OCI-M1 (cell line): ENCODE data around the gene VAC14.

Experiments used
- DNase-seq: peaks from one replicate; lab custom pipeline; 2025; lab: John Stamatoyannopoulos, UW

VAC14 gene

DNA sequence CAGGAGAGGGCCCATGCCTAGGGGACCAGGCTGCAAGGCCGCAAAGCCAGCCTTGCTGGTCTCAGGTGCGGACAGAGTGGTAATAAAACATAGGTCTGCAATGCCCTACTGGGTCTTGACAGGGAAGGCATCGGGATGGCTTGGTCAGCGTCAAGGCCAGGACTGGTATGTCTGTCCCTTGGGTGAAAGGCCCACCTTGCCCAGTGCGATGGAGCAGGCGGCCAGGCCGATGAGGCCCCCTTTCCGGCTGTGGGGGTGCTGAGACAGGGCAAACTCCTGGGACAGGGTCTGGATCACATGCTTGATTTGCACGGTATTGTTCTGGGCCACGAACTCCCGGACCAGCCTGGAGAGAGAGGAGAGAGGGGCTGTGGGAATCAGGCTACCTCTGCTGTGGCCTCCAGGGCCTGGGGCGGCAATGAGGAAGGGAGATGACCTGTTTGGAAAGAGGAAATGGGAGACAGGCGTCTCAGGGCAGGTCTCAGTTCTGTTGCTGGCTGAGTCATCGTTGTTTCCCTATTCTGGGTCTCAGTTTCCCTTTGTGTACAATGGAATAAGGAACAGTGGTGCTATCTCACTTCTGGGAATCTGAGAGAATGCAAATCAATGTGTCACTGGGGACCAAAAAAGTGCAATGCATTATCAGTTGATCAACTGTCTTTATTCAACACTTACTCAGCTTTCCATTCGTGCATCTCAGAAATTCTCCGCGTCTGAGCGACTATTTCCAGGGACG is 14.8 kb downstream of the VAC14 start:
- no peak for DNase-seq

DNA sequence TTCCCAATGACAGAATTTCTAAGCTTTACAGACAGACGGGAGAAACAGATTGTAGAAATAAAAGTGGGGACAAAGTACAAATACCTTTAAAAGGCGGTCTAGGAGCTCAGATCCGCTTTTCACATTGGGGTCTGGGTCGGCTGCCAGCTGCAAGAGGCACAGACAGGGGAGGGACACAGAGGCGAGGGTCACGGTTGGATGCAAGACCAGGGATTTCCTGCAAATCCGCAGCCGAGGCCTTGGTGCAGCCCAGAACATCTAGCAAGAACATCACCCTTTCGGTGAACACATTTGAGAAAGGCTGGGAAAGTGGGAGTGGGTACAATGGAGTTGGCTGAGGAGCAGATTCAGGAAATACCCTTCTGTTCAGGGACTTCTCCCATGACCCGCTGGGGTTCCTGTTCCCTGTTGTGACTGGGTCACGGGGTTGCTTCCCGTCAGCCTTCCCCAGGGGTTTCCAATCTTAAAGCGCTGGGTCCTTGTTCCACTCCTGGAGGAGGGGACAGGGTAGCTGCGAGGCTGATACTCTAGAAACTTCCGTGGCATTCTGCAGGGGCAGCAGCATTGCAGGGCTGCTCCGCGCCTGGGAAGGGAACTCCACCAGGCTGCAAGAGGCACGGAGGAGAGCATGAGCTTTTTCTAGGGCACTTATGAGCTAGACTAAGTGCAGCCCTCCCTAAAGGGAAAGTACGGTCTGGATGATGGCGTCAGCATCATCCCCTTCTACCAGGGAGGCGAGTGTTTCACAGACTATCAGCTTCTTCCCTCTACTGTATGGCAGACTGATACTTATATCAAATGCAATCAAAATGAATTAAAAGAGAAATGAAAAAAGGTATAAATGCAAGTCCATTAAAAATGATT is 16.0 kb downstream of the VAC14 start:
- no peak for DNase-seq

DNA sequence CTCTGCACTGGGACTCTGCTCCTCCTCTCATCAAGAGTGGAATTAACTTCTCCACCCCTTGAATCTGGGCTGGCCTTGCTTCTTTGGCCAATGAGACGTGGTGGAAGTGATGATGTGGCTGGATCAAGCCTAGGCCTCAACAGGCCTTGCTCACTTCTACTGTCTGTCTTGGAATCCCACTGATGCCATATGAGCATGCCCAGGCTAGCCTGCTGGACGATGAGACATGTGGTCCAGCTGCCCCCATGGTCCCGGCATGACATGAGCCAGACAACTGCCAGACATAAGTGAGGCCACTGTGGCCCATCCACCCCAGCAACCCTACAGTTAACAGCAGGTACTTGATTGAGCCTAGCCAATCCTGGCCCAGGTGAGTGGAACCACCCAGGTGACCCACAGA is 18.7 kb downstream of the VAC14 start:
- no peak for DNase-seq

DNA sequence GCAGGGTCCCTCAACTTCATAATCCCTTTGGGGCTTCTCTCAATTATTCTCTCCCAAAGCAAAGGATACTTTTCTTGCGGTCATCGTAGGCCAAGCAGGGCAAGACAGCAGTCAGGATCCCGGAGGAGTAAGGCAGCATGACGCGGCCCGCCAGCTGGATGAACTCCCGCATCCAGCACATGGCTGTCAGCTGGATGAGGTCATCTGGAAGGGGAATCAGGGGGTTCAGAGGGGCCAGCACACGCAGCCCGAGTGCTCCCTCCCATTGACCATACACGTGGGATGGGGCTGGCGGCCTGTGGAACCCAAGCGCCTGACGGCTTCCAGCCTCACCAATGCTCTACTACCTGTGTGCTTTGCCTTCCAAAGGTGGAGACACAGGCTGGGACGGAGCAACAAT is 19.2 kb downstream of the VAC14 start:
- no peak for DNase-seq

DNA sequence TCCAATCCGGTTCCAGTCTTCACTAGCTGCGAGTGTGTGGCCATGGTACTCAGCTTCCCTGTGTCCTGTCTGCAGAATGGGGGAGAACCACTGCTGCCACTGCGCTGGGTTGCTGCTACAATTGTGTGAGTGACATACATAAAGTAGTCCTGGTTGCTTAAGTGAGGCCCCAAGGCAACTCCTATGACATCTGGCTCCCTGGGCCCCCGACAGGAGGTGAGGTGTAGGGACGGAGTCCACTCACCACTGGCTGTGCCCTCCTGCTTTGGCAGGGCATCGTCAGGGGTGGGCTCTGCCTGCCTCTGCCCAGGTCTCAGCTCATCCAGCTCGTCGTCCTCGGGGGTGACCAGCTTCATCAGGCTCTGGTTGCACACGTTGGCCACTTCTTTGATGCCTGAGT is 20.4 kb downstream of the VAC14 start:
- no peak for DNase-seq

DNA sequence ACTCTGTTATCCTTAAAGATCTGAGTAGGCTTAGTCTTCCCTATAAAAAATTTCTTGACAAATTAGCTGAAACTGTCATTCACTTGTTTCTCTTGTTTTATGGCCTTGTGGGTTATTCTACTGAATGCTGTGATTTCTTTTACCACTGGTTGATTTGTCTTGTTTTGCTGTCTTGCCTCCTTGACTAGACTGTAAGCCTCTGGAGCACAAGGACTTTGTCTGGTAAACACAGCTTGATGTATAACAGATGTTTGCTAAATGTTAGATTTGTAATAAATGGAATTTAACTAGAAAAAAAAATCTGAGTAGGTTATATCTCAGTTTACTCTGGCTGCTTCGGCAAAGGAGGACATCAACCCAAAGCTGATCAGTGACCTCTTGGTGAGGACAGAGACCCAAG is 21.6 kb downstream of the VAC14 start:
- no peak for DNase-seq

DNA sequence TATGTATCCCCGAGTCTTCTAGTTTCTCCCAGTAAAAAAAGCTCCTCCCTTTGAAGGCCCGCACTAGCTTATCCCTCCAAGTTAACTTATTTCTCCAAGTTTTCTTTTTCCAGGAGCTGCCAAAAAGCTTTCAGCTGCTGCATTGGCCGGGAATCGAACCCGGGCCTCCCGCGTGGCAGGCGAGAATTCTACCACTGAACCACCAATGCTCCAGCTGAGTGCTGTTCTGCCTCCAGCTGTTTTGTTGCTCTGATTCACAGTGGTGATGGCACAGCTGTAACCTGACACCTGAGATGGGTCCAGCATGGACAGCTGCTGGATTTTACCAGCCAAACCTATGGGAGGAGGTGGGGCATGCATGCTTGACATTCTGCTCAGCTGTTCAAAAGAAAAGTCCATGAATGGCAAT is 22.1 kb downstream of the VAC14 start:
- DNase-seq: no peak

DNA sequence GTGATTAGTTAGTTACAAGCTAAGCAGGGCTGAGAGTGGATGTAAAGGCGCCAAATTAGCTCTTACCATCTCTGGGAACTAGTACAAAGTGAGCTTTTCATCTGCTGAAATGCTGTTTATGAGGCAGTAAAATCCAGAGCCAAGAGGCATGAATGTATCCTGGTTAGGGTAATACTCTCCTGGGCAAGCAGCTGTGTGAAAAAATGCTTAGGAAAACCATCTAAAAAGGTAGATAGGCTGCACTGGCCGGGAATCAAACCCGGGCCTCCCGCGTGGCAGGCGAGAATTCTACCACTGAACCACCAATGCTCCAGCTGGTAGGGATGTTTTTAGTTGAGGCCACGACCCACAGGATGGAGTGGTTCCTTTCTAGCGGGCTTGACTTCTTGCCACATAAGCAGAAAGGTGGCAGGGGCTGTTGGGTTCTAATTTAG is 23.0 kb downstream of the VAC14 start:
- DNase-seq: no peak

DNA sequence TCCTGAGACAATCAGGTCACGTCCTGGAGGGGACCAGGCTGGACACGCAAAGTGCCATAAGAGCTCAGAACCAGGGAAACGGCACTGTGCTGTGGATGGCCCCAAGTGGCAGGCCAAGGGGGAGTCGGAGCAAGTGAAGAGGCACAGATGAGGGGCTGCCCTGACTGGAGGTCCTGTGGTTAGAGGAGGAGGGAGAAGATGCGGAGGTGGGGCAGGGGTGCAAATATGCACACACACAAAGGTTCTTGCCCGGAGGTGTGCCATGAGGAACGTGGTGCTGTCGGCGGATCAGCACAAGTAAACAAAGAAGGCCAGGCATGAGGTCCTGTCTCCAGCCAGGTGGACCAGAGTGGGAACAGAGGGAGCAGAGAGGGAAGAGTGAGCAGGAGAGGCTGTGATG is 23.5 kb downstream of the VAC14 start:
- DNase-seq: no peak

DNA sequence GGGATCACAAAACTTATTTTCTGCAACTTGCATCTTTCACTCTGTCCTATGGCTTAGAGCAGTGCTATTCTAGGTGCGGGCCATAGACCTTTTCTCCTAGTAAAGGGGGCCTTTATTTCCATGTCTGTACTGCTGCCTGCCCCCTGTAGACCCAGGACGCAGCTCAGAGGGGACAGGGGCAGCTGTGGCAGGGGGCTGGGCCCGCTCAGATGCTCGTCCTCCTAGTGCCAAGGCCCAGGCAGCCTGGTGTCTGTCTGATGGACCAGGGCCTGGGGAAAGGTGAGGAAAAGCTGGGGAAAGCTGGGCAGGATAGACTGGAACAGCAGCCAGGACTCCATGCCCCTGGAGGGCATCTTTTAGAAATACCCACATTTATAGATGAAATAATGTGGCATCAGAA is 25.6 kb downstream of the VAC14 start:
- no peak for DNase-seq

DNA sequence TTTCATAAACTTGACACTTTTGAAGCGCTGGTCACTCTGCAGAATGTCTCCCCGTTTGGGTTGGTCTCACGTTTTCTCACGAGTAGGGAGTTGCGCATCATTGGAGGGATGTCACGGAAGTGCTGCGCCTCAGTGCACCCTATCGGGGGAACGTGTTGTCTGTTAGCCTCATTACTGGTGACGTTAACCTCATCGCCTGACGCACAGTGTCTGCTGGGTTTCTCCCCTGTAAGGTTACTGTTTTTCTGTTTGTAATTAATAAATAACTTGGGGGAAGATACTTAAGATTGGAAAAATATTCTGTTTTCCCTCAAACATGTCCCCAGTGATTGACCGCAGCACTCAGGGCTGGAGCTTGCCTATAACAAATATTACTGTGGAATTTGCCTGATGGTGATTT is 26.7 kb downstream of the VAC14 start:
- no peak for DNase-seq

DNA sequence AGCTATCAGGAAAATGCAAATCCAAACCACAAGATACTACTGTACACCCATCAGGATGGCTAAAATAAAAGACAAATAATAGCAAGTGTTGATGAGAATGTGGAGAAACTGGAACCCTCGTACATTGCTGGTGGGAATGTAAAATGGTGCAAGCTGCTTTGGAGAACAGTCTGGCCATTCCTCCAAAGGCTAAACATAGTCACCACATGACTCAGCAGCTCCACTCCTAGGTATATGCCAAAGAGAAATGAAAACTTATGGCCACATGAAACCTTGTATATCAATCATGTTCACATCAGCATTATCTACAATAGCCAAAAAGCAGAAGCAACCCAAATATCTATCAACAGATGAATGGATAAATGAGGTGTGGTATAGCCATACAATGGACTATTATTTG is 28.5 kb downstream of the VAC14 start:
- DNase-seq: no peak

DNA sequence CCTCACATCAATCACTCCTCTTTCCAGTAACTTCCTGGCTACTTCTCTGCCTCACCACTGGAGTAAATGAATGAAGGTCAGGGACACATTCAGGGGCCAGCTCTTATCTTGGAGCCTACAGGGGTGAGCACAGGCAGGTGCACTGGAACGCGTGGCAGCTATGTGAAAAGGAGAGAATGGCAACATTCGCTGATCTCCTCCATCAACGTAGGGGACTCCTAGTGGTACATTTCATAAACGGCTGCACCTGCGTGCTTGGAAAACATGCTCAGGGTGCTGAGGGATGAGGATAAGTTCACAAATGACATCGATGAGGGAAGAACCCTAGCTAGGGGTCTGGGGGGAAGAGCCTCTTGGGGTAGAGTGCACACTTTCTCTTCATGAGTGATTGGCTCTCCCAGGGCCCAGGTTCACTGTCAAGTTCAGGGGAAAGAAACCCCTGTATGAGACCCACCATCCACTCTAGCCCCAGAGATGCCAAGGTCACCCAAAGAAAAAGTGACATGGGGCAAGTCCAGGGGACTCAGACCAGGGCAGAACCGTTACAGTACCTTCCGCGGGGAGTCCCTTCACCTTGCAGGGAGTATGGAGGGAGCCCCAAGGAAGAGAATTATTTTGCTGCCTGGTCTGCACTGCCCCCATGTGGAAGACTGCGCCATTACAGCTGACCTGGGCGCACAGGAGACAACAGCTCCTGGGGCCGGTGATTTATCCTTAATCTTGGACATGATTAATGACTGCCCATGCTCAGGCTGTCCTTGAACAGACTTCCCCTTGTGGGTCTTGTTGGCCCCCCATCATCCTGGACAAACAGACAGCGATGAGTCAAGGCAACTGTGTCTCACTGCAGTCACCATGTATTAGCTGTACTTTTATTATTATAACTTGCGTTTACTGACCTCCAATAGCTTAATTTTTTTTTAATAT is 30.1 kb downstream of the VAC14 start:
- DNase-seq: peak; percentile 68

DNA sequence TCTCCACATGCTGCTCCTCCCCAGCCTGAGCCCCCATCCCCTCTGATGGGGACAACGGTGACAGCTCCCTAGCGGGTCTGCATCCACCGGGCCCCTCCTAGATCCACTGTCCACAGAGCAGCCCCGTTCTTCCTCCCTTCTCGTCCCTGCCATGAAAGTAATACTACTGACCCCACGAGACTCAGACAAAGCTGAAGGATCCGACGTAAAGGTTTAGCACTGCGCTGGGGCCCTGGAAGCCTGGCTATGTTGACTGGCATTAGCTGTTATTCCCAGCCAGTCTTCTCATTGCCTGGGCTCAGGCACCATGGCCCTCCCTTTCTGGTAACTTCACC is 30.7 kb downstream of the VAC14 start:
- no peak for DNase-seq

DNA sequence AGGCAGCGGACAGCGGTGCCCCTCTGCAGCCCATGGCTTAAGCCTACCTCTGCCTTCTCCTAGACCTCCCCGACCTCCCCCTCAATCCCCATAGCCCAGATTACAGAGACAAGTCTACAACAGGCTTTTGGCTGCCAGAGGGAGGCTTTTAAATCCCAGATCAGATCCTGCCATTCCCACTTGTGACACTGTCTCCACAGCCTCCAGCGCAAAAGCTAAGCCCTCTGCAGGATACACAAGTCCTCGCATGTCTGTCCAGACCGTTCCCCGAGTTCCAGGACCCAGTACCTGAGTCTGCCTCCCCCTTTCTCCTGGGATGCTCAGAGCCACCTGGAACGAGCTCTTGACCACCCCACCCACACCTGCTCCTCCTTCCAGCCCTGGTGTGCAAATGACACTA is 31.2 kb downstream of the VAC14 start:
- DNase-seq: no peak

DNA sequence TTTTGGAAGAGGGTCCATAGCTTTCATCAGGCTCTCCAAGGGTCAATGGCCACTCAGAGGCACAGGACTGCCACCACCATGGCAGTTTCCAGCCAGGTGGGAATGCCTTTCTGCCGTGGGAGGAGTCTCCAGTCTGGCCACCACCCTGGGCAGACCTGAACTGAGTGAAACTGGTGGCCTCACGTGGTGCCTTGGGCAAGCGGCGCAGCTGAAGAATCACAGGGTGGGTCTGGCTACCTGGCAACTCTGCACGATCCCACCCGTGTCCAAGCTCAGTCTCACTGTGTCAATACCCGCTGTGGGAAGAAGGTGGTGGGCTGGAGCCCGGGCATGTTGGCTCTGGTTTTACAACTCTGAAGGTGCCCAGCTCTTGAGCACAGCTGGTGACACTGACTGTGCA is 31.8 kb downstream of the VAC14 start:
- no peak for DNase-seq

DNA sequence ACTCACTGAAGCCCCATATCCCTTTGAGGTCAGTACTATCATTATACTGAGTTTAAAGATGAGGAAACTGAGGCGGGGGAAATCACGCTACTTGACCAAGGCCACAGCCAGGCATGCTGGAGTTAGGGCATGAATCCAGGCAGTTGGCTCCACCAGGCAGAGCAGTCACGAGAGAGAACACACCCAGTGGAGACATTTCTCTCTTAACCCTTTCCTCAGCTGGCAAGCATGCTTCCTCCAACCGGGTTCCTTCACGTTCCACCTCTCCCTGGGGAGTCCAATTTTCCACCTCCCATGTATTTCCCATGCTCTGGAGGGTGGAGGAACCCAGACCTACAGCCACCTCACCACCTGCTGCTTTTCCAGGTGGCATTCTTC is 32.8 kb downstream of the VAC14 start:
- no peak for DNase-seq

DNA sequence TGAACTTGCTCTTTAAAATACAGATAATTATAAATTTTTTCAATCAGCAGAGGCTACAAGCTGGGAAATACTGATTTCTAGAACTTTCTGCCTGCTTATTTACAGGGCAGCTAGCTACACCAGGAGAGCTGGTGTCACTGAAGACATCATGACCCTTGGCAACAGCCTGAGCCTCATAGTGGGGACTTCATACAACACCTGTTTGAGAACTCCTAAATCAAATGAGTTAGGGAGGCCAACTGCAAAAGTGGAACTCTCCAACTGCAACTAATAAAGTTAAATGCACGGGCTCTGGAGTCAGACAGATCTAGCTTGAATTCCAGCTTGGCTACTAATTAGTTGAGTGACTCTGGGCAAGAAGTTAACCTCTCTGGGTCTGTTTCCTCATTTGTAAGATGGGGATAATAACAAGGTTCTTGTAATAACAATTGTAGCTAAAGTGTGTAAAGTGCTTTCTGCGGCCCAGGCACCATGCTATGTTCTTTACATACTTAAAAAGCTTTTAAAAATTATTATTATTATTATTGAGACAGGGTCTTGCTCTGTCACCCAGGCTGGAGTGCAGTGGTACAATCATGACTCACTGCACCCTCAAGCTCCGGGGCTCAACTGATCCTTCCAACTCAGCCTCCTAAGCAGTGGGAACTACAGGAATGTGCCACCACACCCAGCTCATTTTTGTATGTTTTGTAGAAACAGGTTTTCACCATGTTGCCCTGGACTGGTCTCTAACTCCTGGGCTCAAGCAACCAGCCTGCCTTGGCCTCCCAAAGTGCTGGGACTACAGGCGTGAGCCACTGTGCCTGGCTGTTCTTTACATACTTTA is 33.4 kb downstream of the VAC14 start:
- DNase-seq: no peak

DNA sequence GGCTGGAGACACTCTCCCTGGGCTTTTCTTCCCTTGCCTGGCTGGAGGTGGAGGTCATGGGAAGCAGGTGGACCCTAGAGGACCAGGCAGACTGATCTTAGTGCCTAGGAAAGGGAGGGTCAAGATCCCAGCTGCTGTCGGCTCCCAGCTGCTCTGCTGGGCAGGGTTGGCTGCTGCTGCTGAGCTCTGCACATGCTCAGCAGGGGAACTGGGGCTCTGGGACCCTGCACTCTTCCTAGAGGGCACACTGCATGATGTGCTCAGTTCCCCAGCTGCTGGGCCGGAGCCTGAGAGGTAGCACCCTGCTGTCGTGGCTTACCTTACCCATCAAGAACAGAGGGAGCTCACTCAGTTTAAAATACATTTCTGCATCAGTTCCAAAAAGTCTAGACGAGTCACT is 34.3 kb downstream of the VAC14 start:
- no peak for DNase-seq

DNA sequence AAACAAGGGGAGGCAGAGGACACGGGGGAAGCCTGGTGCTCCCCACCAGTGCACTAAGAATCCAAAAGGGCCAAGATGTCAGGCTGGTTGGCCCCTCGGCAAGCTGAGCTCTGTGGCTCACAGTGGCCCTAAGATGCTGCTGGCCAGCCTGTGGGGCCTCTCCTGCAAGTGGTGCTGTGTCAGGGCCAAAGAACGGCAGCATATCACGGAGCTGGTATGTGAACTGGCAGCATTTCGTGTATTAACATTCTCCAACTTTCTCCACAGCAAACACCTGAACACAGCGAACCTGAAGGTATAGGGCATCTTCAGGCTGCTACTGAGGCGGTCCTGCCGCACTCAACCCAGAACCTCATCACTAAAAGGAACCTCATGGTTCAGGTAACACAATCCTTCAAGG is 34.8 kb downstream of the VAC14 start:
- no peak for DNase-seq

DNA sequence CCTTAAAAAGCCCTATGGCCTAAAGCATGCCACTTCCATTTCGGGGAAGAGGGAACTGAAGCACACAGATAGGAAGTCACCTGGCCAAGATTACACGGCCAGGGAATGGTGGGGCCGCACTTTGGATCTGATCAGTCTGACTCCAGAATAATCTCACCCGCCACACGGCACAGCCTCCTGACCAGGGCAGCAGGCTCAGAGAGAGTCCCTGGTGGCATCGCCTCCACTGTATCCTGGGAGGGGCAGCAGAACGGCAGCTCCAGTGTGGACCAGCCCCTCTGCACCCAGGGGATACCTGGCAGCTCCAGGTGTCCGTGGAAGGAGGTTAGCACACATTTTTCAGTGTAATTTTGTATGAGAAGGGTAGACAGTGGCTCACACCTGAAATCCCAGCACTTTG is 35.5 kb downstream of the VAC14 start:
- DNase-seq: no peak

DNA sequence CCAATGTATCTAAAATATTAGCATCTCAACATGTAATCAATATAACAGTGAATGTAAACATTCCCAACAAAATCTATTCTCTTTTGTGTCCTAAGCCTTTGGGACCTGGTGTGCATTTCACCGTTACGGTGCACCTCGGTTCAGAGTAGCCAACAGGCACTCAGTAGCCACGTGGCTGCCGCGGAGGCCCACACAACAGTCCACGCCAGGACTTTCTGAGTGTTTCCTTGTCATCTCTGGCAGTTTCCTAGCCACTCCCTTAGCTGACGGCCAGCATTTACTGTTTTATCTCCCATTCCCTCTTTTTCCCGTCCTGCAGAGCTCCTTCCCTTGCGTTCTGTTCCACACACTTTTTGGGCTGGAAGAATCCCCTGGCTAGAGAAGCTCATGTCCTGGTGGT is 36.3 kb downstream of the VAC14 start:
- DNase-seq: no peak
